Measurements from ENCODE around the gene CGREF1.

The CGREF1 gene

GRCh38 chr2:27071990-27072830, 46.7 kb downstream of the CGREF1 start:
- peak overlapping the region; percentile 62; the same call in 1 of the 2 replicates for H3K27ac ChIP-seq (ENCODE audit: extremely low read depth, low read depth, low read length)
- H3K36me3 ChIP-seq (ENCODE audit: control insufficient read depth in 2 of 2, insufficient read depth in 1 of 2, low read length in 2 of 2), result peaks cover 0 to 34% of the 10 kb centered on the region in 2 experiments; a peak in 1 of 3 replicates
- H3K4me1 ChIP-seq (ENCODE audit: control insufficient read depth, insufficient read depth, low read length), result peaks cover 14% of the 10 kb centered on the region
- CTCF ChIA-PET, result interaction anchor here (0.6 to 1.3 kb wide), 8 partner anchors 9 to 597 kb away, joined by 3 to 8 read pairs (median 3); no protein-coding TSS in a partner anchor
- POLR2A ChIA-PET, result interaction anchor here (0.6 to 3.6 kb wide), 11 partner anchors 10 to 289 kb away, joined by 3 to 61 read pairs (median 6); partner anchors contain the start of genes AGBL5, KHK, PREB and TMEM214
- no peaks in the 10 kb centered on the region for H3K9me3 ChIP-seq (ENCODE audit: control insufficient read depth, insufficient read depth, low read depth, low read length)
- H3K4me3 ChIP-seq (ENCODE audit: low read depth, low read length), result peak overlapping the region; percentile 55
- TF ChIP-seq PRDM10 (tag by site-specific recombination; IDR thresholded peaks at IDR 0.05) (peak; percentile 70), ZEB2 (tag by site-specific recombination; IDR thresholded peaks at IDR 0.05) (no peak), EGR2 (tag by site-specific recombination; IDR thresholded peaks at IDR 0.05; ENCODE audit: low read depth) (peak; percentile 56), ZNF248 (tag by site-specific recombination; IDR thresholded peaks at IDR 0.05) (no peak), ZNF391 (tag by site-specific recombination; IDR thresholded peaks at IDR 0.05; ENCODE audit: borderline replicate concordance, low read depth) (no peak), ZBTB20 (tag by site-specific recombination; IDR thresholded peaks at IDR 0.05) (peak; percentile 17; the same call in 1 of the 2 replicates), ZFP41 (tag by site-specific recombination; IDR thresholded peaks at IDR 0.05; ENCODE audit: borderline replicate concordance) (no peak), PATZ1 (tag by site-specific recombination; IDR thresholded peaks at IDR 0.05) (0 out of 2 replicates have a peak, but pooled peaks have one; percentile 27), ZNF660 (tag by site-specific recombination; IDR thresholded peaks at IDR 0.05) (no peak), GLIS1 (tag by site-specific recombination; IDR thresholded peaks at IDR 0.05) (peak; percentile 83), ZIC2 (tag by site-specific recombination; IDR thresholded peaks at IDR 0.05) (peak; percentile 80), ZNF341 (tag by site-specific recombination; IDR thresholded peaks at IDR 0.05; ENCODE audit: low read depth) (peak; percentile 61; the same call in 1 of the 2 replicates), PRDM1 (tag by site-specific recombination; IDR thresholded peaks at IDR 0.05) (peak; percentile 81), SP3 (tag by site-specific recombination; IDR thresholded peaks at IDR 0.05) (peak; percentile 73), ZNF335 (tag by site-specific recombination; conservative IDR thresholded peaks at IDR 0.05) (peak; percentile 62), ZNF398 (tag by site-specific recombination; IDR thresholded peaks at IDR 0.05) (peak; percentile 76), ZFHX2 (tag by site-specific recombination; conservative IDR thresholded peaks at IDR 0.05) (peak; percentile 78), SP2 (tag by site-specific recombination; IDR thresholded peaks at IDR 0.05) (peak; percentile 66), OSR2 (tag by site-specific recombination; IDR thresholded peaks at IDR 0.05) (no peak), GLIS2 (tag by site-specific recombination; IDR thresholded peaks at IDR 0.05) (peak; percentile 39; the same call in 1 of the 2 replicates)

Data from HEK293 (cell line).